Omental fat pad (tissue), 4 donors: ENCODE measurements around the gene SHROOM3. TPM values are rescaled to one million over a fixed set of nuclear protein-coding genes. Genes with fewer than 3 reads are reported as not detected.
"Not testable (repeated sequence)": the region's sequence is repeated elsewhere in the genome, so short reads cannot be mapped to it uniquely, and the experiment has no call there.

Experiments used
- ATAC-seq: fragments of 150-250 bp; one replicate; pipeline ENCODE4 v1.9.1; 2016; ENCODE audit warnings: mild to moderate bottlenecking, moderate library complexity; ENCODE audit not compliant: low FRiP score
- DNase-seq: peaks from one replicate; pipeline ENCODE4 v3.0.0-alpha.2; 2019; ENCODE audit warnings: low spot score
- total RNA-seq, 4 donors: library from RNA; depleted of rRNA; stranded (reverse); fragments of >200 nt; gene quantifications; one replicate each; pipeline ENCODE4 v1.1.0, GENCODE V29; 2016
- TF ChIP-seq, protein P1 (sequence below), 3 donors: fragments of 450-650 bp; IDR thresholded peaks; one replicate each; pipeline ENCODE4 v1.5.1; 2016 to 2017; ENCODE audit warnings: antibody characterized with exemption in 3 of 3, mild to moderate bottlenecking in 3 of 3, moderate library complexity in 2 of 3

Gene SHROOM3
- total RNA-seq, 4 donors from 2014 or later: 1.3 to 12.2 (median 3.1) TPM

DNA sequence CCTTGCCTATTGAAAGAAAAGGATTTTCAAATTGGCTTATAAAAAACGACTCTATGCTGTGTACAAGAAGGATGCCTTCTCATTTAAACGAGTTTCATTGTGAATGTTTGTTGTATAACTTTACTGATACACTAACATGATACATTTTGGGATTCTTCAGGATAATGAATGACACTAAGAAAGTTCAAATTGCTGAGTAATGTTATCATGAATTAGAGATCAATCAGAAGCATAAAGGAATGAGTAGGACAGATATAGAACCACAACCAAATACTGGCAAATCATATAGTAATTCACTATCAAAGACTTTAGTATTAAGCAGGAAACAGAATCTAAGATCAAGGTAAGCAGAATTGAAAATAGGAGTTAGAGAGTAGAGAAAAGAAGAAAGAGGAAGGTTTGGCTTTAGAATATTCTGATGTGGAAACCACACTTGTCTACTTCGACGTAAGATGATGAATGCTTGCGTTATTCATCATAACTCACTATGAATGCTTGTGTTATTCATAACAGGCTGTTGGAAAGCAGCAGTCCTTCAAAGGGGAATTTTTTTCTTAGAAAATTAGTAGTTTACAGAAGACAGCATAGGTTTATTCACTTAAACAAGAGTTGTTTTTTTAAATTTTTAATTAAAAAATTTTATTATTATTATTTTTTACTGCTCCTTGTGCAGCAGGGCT, 27.4 kb upstream of the SHROOM3 start:
- TF ChIP-seq, protein P1, sequence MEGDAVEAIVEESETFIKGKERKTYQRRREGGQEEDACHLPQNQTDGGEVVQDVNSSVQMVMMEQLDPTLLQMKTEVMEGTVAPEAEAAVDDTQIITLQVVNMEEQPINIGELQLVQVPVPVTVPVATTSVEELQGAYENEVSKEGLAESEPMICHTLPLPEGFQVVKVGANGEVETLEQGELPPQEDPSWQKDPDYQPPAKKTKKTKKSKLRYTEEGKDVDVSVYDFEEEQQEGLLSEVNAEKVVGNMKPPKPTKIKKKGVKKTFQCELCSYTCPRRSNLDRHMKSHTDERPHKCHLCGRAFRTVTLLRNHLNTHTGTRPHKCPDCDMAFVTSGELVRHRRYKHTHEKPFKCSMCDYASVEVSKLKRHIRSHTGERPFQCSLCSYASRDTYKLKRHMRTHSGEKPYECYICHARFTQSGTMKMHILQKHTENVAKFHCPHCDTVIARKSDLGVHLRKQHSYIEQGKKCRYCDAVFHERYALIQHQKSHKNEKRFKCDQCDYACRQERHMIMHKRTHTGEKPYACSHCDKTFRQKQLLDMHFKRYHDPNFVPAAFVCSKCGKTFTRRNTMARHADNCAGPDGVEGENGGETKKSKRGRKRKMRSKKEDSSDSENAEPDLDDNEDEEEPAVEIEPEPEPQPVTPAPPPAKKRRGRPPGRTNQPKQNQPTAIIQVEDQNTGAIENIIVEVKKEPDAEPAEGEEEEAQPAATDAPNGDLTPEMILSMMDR (IDR thresholded peaks at IDR 0.05): no peak

DNA sequence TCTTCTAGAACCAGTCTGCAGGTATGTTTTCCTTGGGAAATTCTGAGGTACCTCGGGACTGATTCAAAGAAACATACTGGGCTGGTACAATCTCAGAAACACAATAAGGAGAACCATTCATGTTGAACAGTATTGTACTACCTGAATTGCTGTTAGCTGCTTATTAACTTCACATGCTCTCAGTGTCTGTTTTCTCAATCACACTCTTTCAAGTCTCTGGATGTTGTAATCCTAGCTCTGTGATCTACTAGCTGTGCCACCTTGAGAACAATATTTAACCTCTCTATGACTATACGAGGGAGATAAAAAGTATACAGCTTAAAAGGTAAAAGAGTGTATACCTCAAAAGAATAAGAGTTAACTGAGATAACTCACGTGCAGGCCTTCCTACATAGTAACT, 24.4 kb upstream of the SHROOM3 start:
- TF ChIP-seq, protein P1 (IDR thresholded peaks at IDR 0.05): no peak
- ATAC-seq (no peak), DNase-seq (no peak)

More for the DNA sequence above, 27.4 kb upstream of the SHROOM3 start:
- ATAC-seq: no peak
- DNase-seq: no peak

DNA sequence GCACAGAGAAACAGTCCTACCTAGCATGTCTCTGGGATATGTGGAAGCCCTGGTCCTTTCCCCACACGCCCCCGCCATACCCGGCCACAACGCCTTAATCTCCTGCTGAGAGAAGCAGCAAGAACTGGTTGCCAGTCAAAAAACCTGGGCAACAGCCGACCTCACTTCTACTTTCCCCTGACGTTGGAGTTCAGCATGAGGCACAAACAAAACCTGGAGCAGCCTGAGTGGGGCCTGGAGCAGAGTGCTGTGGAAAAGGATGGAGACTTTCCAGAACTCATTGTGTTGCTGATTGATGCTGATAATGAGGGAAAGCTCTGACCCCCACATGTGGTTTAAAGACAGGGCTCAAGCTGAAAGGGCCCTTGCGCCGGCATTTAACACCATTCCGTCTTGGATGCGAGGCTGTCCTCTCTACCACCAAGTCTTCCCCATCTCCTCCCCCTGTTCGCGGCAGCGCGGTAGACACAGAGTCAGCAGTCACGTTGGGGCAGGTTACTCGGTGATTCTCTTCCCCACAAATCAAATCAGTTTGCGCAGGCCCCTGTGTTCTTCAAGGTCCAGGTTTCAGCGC, 14.8 kb upstream of the SHROOM3 start:
- TF ChIP-seq, protein P1 (IDR thresholded peaks at IDR 0.05): no peak
- DNase-seq (no peak), ATAC-seq (peak; percentile 19)

DNA sequence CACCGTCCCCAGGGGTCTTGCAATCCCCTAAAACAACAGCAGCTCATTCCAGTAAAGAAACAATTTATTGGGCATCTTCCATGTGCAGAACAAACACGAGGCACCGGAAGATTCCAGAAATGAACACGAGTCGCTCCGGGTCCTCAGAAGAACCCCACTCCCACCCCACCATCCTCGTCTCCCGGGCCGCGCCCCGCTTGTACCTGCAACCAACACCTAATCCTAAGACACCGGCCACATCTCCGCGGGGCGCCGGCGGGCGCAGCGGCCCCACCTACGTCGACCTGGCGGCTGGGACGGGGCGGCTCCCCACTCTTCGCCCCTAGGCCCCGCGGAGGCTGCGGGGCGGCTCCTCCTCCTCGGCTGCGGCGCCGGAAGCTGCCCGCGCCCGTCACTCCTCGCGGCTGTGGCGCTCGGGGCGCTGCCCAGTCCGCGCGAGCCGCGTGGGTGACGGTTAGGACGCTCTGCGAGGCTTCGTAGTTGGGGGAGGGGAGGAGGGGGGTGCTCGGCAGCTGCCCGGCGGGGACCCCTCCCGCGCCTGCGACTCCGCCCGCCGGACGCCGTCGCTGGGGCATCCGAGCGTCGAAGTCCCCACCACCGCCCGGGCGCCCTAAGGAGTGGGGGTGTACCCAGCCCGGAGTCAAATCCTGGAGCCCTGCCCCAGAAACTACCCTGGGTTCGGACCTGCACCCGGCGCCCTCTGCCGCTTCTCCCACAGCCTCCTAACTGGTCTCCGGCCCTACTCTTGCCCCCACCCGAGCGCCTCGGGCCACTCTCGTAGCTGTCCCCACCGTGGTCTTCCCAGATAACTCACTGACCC, 14.1 kb upstream of the SHROOM3 start, which contains the start of gene CCDC158:
CCDC158 (minus strand) TSS at position 380 of the 820 bp plus-strand sequence. CDS start 17,934 bp downstream, outside the sequence.
- ATAC-seq (peak; percentile 60), DNase-seq (no peak)
- TF ChIP-seq, protein P1 (IDR thresholded peaks at IDR 0.05): no peak

DNA sequence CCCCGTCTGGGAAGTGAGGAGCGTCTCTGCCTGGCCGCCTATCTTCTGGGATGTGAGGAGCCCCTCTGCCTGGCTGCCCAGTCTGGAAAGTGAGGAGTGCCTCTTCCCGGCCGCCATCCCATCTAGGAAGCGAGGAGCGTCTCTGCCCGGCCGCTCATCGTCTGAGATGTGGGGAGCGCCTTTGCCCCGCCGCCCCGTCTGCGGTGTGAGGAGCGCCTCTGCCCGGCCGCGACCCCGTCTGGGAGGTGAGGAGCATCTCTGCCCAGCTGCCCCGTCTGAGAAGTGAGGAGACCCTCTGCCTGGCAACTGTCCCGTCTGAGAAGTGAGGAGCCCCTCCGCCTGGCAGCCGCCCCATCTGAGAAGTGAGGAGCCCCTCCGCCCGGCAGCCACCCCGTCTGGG, 11.9 kb upstream of the SHROOM3 start:
- not testable (repeated sequence) for ATAC-seq, DNase-seq

DNA sequence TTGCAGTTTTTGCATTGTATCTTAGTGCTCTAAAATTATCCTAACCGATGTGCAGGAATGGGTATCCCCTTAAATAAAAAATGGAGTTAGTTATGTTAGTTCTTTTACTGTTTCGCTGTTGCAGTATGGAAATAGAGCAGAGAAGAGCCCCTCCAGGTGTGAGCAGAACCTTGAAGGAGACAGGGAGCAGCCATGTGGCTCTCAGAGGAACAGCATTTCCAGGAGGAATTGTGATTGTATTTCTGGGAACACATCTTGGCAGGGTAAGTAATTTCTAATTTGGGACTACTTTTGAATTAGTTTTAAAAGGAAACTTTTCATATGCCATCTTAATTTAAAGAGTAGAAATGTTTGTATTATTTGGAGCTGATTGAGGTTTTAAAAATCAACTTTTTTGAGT, 8.8 kb upstream of the SHROOM3 start:
- ATAC-seq (no peak), DNase-seq (no peak)
- TF ChIP-seq, protein P1 (IDR thresholded peaks at IDR 0.05): no peak

DNA sequence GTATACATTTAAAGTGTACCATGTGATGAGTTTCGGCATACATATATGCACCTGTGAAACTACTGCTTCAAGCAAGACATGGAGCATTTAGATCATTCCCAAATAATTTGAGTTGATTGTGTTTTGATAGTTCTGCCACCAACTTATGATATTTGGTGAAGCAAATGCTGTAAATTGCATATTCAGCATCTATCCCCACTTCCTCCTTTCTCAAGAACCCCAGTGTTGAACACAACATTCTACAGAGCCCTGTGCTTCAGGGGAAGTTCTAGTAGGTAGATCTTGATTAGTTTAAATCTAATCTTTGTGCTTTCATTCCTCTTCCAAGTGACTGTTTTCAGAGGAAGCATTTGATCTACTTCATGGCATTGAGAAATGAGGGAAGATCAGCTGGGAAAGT, 5.4 kb upstream of the SHROOM3 start:
- no peak for DNase-seq
- no peak for ATAC-seq
- TF ChIP-seq, protein P1 (IDR thresholded peaks at IDR 0.05): no peak
